Mucosa of descending colon (tissue), 3 donors: ENCODE results near the gene ADAMTSL1. TPM values are rescaled to one million over a fixed set of nuclear protein-coding genes. Genes with fewer than 3 reads are reported as not detected.
"Not testable (repeated sequence)": the region's sequence is repeated elsewhere in the genome, so short reads cannot be mapped to it uniquely, and the experiment has no call there.

ENCODE experiments used
- ATAC-seq: fragments of 200-7000 bp; cut with Tn5 transposase; one replicate; pipeline ENCODE4 v1.9.1; 2020; ENCODE audit warnings: mild to moderate bottlenecking, moderate library complexity
- DNase-seq, 3 donors: peaks; one replicate each; pipeline ENCODE4 v3.0.0-alpha.2; 2020
- H3K36me3 ChIP-seq: fragments of 200-600 bp; one replicate; pipeline ENCODE4 v1.8.0; 2021; ENCODE audit warnings: low read depth, mild to moderate bottlenecking
- H3K4me1 ChIP-seq: fragments of 200-600 bp; one replicate; pipeline ENCODE4 v1.8.0; 2021; ENCODE audit warnings: low read depth, mild to moderate bottlenecking
- H3K4me3 ChIP-seq: fragments of 200-600 bp; one replicate; pipeline ENCODE4 v1.8.0; 2021; ENCODE audit warnings: mild to moderate bottlenecking
- H3K9me3 ChIP-seq: fragments of 200-600 bp; one replicate; pipeline ENCODE4 v1.8.0; 2021; ENCODE audit warnings: mild to moderate bottlenecking
- intact Hi-C, 2 donors: fragments of 100-400 bp; cut with DNase I in 1 of 2; cut with micrococcal nuclease in 1 of 2; formaldehyde crosslinking; loops; one replicate each; pipeline versions ENCODE4 v1.11.0 to v1.11.1; 2022; cut with DNase I, micrococcal nuclease
- total RNA-seq, 3 donors: library from RNA; stranded (reverse); fragmentation: NEBNext Ultra II Directional in 2 of 3; extraction: Animal tissue kit (Norgen Biotek cat#: 25700) in 2 of 3; gene quantifications; one replicate each; pipeline versions ENCODE4 v1.2.1 to v1.2.4, GENCODE V29; 2021 to 2023
- TF ChIP-seq, protein P1 (sequence below): fragments of 200-600 bp; IDR thresholded peaks from one replicate; pipeline ENCODE4 v1.8.0; 2022; ENCODE audit warnings: antibody characterized with exemption, mild to moderate bottlenecking
- donor health status: DM: no; HTN: no; CAD: no; lungs with moderate emphysema.
- donor health status: DM: no; HTN: no; CAD: no.
- donor health status: DM: no; HTN: yes; CAD: no.

ADAMTSL1 gene
- total RNA-seq, 3 donors from 2014 or later = 10.1 to 32.1 (median 22.6) TPM

DNA sequence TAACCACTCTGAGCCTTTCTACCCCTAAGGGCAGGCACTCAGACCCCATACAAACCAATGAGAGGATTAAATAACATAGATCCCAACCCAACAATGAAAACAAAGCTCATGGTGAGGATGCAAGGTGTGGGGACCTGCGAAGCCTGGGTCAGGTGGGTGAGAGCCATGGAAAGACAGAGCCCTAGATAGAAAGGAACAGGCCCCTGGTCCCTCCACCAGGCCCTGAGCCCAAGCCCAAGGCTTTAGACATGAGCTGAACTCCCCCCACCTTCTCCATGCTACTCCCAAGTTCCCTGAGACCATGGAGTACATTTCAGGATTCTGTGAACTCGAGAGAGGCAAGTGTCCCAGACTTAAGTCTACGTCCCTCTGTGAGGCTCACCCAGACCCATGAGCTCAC, 452.6 kb downstream of the ADAMTSL1 start:
- TF ChIP-seq, protein P1, sequence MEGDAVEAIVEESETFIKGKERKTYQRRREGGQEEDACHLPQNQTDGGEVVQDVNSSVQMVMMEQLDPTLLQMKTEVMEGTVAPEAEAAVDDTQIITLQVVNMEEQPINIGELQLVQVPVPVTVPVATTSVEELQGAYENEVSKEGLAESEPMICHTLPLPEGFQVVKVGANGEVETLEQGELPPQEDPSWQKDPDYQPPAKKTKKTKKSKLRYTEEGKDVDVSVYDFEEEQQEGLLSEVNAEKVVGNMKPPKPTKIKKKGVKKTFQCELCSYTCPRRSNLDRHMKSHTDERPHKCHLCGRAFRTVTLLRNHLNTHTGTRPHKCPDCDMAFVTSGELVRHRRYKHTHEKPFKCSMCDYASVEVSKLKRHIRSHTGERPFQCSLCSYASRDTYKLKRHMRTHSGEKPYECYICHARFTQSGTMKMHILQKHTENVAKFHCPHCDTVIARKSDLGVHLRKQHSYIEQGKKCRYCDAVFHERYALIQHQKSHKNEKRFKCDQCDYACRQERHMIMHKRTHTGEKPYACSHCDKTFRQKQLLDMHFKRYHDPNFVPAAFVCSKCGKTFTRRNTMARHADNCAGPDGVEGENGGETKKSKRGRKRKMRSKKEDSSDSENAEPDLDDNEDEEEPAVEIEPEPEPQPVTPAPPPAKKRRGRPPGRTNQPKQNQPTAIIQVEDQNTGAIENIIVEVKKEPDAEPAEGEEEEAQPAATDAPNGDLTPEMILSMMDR = no peak
- Histone ChIP-seq H3K4me1 (no peaks in the 10 kb centered on the region), H3K36me3 (no peaks in the 10 kb centered on the region), H3K9me3 (no peaks in the 10 kb centered on the region), H3K4me3 (no peak overlapping the region)
- intact Hi-C loops = no loop called here
- DNase-seq (no peak), ATAC-seq (no peak)

DNA sequence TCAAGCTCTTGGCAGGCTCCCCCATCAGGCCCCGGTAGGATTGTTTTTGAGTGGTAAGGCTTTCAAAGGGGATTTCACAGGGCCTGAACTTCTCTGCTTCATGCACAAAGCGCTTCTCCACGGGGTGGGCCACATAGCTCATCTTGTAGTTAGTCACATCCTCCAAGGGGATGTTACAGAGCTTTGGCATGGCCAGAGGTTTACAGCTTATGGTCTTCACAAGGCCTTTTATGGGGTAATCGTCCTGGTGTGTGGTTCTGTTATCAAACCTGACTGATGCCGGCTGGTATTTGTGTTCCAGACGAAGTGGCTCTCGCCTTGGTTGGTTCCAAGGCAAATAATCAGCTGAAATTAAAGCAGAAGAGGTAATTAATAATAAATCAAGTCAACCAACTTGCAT, 454.8 kb downstream of the ADAMTSL1 start:
- no peak for DNase-seq

DNA sequence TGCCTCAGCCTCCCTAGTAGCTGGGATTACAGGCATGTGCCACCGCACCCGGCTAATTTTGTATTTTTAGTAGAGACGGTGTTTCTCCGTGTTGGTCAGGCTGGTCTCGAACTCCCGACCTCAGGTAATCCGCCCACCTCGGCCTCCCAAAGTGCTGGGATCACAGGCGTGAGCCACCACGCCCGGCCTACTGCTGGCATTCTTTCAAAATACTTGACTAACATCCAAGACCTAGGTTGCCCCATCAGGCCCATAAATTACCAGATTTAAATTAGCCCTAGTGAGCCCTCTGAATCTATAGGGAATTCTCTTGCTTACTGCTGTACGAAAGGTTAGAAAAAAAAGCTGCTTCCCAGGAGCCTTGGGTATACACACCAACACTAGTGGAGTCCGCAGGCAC, 456.7 kb downstream of the ADAMTSL1 start:
- H3K36me3 ChIP-seq, H3K9me3 ChIP-seq, ATAC-seq, H3K4me3 ChIP-seq, intact Hi-C loops, DNase-seq, H3K4me1 ChIP-seq: not testable (repeated sequence)

More for the DNA sequence above, 454.8 kb downstream of the ADAMTSL1 start:
- no peaks in the 10 kb centered on the region for H3K36me3 ChIP-seq
- intact Hi-C loops = no loop called here
- H3K4me3 ChIP-seq = no peak overlapping the region
- no peak for ATAC-seq
- no peaks in the 10 kb centered on the region for H3K4me1 ChIP-seq
- TF ChIP-seq, protein P1 = no peak
- no peaks in the 10 kb centered on the region for H3K9me3 ChIP-seq

DNA sequence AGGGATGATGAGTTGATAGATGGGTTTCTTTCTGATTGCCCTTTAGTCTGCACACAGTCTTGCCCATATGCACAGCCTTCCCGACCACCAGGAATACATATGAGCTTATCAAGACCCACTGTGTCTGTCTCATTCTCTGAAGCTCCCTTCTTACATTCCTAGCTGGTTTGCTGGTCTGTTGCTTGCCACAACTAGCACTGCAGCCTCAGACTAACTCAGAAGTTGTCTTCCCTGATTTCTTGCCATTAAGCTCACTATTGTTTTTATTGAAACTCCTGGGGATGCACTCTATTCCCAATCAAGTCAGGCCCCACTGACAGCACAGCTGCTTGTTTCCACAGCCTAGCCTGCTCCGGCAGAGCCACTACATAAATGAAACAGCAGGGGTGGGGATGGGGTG, 461.6 kb downstream of the ADAMTSL1 start:
- DNase-seq (no peak), ATAC-seq (no peak)
- Histone ChIP-seq H3K4me3 (no peak overlapping the region), H3K4me1 (no peaks in the 10 kb centered on the region), H3K9me3 (no peaks in the 10 kb centered on the region), H3K36me3 (no peaks in the 10 kb centered on the region)
- TF ChIP-seq, protein P1 = no peak
- intact Hi-C loops = no loop called here

DNA sequence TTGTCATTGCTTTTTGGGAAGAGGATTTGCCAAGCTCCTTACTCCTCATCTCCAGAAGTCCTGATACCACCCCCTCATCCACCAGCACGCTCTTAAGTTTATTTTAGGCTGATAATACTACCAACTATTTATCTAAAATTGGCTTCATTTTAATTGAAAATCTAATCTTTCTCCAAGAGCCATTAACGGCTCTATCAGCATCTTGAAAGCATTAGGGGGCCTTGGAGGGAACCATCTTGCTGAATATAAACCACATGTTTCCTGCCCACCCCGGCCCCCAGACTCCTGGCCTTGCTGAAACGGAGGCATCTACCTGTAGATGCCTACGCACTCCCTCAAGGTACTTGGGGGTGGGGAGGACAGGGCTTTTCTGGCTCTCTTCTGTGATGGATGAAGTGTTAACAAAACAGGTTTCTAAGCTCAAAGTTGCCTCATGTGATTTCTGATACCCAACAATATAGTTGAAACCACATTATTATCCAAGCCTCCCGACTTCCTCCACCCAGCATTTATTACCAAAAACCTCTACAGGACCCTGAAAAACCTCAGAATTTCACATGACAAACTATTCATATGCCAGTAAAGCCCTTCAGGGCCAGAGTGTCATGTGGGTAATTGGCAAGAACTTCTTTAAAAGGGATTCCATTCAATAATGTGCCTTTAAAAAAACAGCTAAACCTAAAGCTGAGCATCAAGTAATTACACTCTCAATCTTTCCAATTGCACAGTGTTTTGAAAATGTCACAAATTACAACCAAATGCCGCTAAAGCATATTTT, 462.3 kb downstream of the ADAMTSL1 start:
- H3K4me1 ChIP-seq = no peaks in the 10 kb centered on the region
- no peak for ATAC-seq
- intact Hi-C loops = no loop called here
- no peak overlapping the region for H3K4me3 ChIP-seq
- TF ChIP-seq, protein P1 = no peak
- no peaks in the 10 kb centered on the region for H3K9me3 ChIP-seq
- no peak for DNase-seq
- no peaks in the 10 kb centered on the region for H3K36me3 ChIP-seq

DNA sequence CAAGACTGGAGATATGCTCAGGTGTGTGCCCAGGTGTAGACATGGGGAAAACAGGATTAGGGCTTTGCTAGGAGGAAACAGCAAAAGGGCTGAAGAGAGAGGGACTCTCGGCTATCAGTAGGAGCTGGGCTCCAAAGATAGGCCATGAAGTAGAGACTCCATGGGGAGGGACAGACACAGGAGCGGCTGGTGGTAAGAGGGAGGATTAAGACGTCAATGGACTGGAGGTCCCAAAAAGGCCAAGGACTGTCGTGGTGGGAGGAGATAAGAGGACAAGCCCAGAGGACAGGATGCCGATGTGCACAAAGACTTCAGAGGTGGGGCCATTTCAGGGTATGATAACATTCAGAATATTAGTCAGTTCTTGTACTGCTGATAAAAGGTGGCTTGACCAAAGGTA, 466.0 kb downstream of the ADAMTSL1 start:
- Histone ChIP-seq H3K9me3 (no peaks in the 10 kb centered on the region), H3K4me3 (no peak overlapping the region), H3K36me3 (no peaks in the 10 kb centered on the region), H3K4me1 (no peaks in the 10 kb centered on the region)
- no peak for ATAC-seq
- intact Hi-C loops = no loop called here
- no peak for DNase-seq
- TF ChIP-seq, protein P1 = no peak
